Breast epithelium (tissue), 4 donors: Measurements from ENCODE around the gene TMEM238. TPM values are rescaled to one million over a fixed set of nuclear protein-coding genes. Genes with fewer than 3 reads are reported as not detected.

Experiments
- DNase-seq, 2 donors: peaks; one replicate each; pipeline ENCODE4 v3.0.0-alpha.2; 2019; ENCODE audit warnings: low spot score in 2 of 2
- H3K27ac ChIP-seq, 2 donors: fragments of 200-600 bp; sonication (generic) in 1 of 2; one replicate each; pipeline ENCODE4 v1.5.1; 2016 to 2019; ENCODE audit warnings: mild to moderate bottlenecking in 1 of 2
- H3K27me3 ChIP-seq, 2 donors: fragments of 200-600 bp; sonication (generic) in 1 of 2; one replicate each; pipeline versions ENCODE4 v1.5.1 to v1.6.0; 2017 to 2019; ENCODE audit warnings: control low read depth in 1 of 2, mild to moderate bottlenecking in 1 of 2
- H3K36me3 ChIP-seq: fragments of 200-600 bp; one replicate; pipeline ENCODE4 v1.5.1; 2019
- H3K4me1 ChIP-seq, 2 donors: fragments of 200-600 bp; sonication (generic); one replicate each; pipeline ENCODE4 v1.5.1; 2016 to 2019; ENCODE audit warnings: control low read depth in 1 of 2
- H3K4me3 ChIP-seq, 3 donors: fragments of 200-600 bp; sonication (generic); 1 replicate in 2 of 3; 2 replicates in 1 of 3; pipeline ENCODE4 v1.5.1; 2016 to 2019; ENCODE audit warnings: mild to moderate bottlenecking in 3 of 3, moderate library complexity in 2 of 3
- H3K9me3 ChIP-seq, 2 donors: fragments of 200-600 bp; sonication (generic) in 1 of 2; one replicate each; pipeline ENCODE4 v1.5.1; 2016 to 2019; ENCODE audit warnings: control low read depth in 1 of 2
- CTCF ChIP-seq, 3 donors: fragments of 450-650 bp; IDR thresholded peaks; one replicate each; pipeline ENCODE4 v1.5.1; 2016 to 2017; ENCODE audit warnings: antibody characterized with exemption in 3 of 3, mild to moderate bottlenecking in 3 of 3, moderate library complexity in 3 of 3
- POLR2A ChIP-seq: fragments of 450-650 bp; IDR thresholded peaks from one replicate; pipeline ENCODE4 v1.6.1; 2016; ENCODE audit warnings: antibody characterized with exemption, mild to moderate bottlenecking, moderate library complexity
- POLR2AphosphoS5 ChIP-seq, 3 donors: sonication (generic); formaldehyde crosslinking; IDR thresholded peaks; one replicate each; pipeline ENCODE4 v1.6.1; 2017; ENCODE audit warnings: antibody characterized with exemption in 3 of 3
- intact Hi-C: fragments of 100-400 bp; cut with DNase I; formaldehyde crosslinking; loops from one replicate; pipeline ENCODE4 v1.15.1; 2023; ENCODE audit warnings: low total_unique reads
- total RNA-seq, 3 donors: library from RNA; depleted of rRNA; stranded (reverse); fragments of >200 nt; gene quantifications; one replicate each; pipeline ENCODE4 v1.1.0, GENCODE V29; 2016

The TMEM238 gene
- total RNA-seq, 3 donors from 2014 or later, result 4.5 to 12.7 (median 9.8) TPM

GRCh38 chr19:55373993-55374757 is 9.9 kb downstream of the TMEM238 start:
- no peaks in the 10 kb centered on the region for H3K9me3 ChIP-seq
- H3K4me1 ChIP-seq, result peaks cover under 1 to 6% of the 10 kb centered on the region in 2 donors
- H3K4me3 ChIP-seq, result peak overlapping the region in 1 of 3 donors; percentile 50
- TF ChIP-seq CTCF (IDR thresholded peaks at IDR 0.05) (no peak), POLR2AphosphoS5 (IDR thresholded peaks at IDR 0.05) (no peak), POLR2A (no peak)
- peaks cover 7 to 49% of the 10 kb centered on the region in 2 donors for H3K27me3 ChIP-seq
- intact Hi-C loops, result no loop called here
- no peaks in the 10 kb centered on the region for H3K36me3 ChIP-seq
- H3K27ac ChIP-seq, result peak overlapping the region in 1 of 2 donors; percentile 4
- DNase-seq, result no peak

GRCh38 chr19:55373306-55373992 is 10.6 kb downstream of the TMEM238 start:
- TF ChIP-seq POLR2A (no peak), POLR2AphosphoS5 (IDR thresholded peaks at IDR 0.05) (no peak), CTCF (IDR thresholded peaks at IDR 0.05) (no peak)
- H3K36me3 ChIP-seq, result no peaks in the 10 kb centered on the region
- intact Hi-C loops, result no loop called here

GRCh38 chr19:55372316-55373081 is 11.6 kb downstream of the TMEM238 start:
- H3K9me3 ChIP-seq, result no peaks in the 10 kb centered on the region
- H3K4me1 ChIP-seq, result peaks cover 4 to 6% of the 10 kb centered on the region in 2 donors
- no peak overlapping the region for H3K27ac ChIP-seq
- DNase-seq, result no peak
- no peak overlapping the region for H3K4me3 ChIP-seq
- no peaks in the 10 kb centered on the region for H3K36me3 ChIP-seq
- H3K27me3 ChIP-seq, result peaks cover 16 to 62% of the 10 kb centered on the region in 2 donors
- TF ChIP-seq POLR2AphosphoS5 (IDR thresholded peaks at IDR 0.05) (no peak), POLR2A (no peak), CTCF (IDR thresholded peaks at IDR 0.05) (no peak)
- intact Hi-C loops, result no loop called here

More at GRCh38 chr19:55373306-55373992, 10.6 kb downstream of the TMEM238 start:
- H3K27me3 ChIP-seq, result peaks cover 12 to 56% of the 10 kb centered on the region in 2 donors
- no peak overlapping the region for H3K4me3 ChIP-seq
- no peaks in the 10 kb centered on the region for H3K9me3 ChIP-seq
- no peak for DNase-seq
- H3K27ac ChIP-seq, result no peak overlapping the region
- H3K4me1 ChIP-seq, result peaks cover 4 to 6% of the 10 kb centered on the region in 2 donors

- Histone ChIP-seq H3K9me3 (no peaks in the 10 kb centered on the region), H3K4me3 (peak within 1 kb of the TSS; percentile 9 to 64 (median 45)), H3K4me1 (peaks cover 4 to 6% of the 10 kb centered on the region in 2 donors), H3K36me3 (no peaks in the 10 kb centered on the region), H3K27me3 (peaks cover 16 to 62% of the 10 kb centered on the region in 2 donors), H3K27ac (peak within 1 kb of the TSS in 1 of 2 donors; percentile 2)
- no peak for TF ChIP-seq POLR2A
- no peak for TF ChIP-seq POLR2AphosphoS5 (IDR thresholded peaks at IDR 0.05)
- TF ChIP-seq CTCF (IDR thresholded peaks at IDR 0.05), result no peak
- intact Hi-C loops, result no loop called here
- no peak for DNase-seq
Observed at GRCh38 chr19:55370305-55370988, 13.6 kb downstream of the TMEM238 start, which contains the start of gene IL11. Gene IL11 (minus strand): TSS chr19:55370463. CDS start chr19:55370310, 153 bp downstream.
